ENCODE measurements around the gene SCYGR6. TPM values are rescaled to one million over a fixed set of nuclear protein-coding genes. Genes with fewer than 3 reads are reported as not detected.

SCYGR6 gene
- total RNA-seq, 4 donors from 2014 or later = not detected

DNA sequence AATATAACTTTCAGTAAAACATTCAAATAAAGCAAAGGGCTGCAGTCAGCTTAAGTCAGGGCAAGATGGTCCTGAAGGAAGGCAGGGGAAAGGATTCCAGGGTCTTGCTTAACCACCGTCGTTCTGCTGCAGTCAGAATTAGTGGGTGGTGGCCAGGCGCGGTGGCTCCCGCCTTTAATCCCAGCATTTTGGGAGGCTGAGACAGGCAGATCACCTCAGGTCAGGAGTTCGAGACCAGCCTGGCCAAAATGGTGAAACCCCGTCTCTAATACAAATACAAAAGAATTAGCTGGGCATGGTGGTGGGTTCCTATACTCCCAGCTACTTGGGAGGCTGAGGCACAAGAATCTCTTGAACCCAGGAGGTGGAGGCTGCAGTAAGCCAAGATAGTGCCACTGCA is 13.6 kb downstream of the SCYGR6 start:
- ATAC-seq = no peak
- no peaks in the 10 kb centered on the region for H3K4me1 ChIP-seq
- WGBS, 2 donors (ENCODE audit: low coverage in 1 of 2) = 89 to 95% methylated on average over 6 to 7 of the region's 7 CpGs
- TF ChIP-seq POLR2AphosphoS5 (IDR thresholded peaks at IDR 0.05) (no peak), EP300 (IDR thresholded peaks at IDR 0.05) (no peak), POLR2A (IDR thresholded peaks at IDR 0.05) (no peak)
- TF ChIP-seq, protein P1, sequence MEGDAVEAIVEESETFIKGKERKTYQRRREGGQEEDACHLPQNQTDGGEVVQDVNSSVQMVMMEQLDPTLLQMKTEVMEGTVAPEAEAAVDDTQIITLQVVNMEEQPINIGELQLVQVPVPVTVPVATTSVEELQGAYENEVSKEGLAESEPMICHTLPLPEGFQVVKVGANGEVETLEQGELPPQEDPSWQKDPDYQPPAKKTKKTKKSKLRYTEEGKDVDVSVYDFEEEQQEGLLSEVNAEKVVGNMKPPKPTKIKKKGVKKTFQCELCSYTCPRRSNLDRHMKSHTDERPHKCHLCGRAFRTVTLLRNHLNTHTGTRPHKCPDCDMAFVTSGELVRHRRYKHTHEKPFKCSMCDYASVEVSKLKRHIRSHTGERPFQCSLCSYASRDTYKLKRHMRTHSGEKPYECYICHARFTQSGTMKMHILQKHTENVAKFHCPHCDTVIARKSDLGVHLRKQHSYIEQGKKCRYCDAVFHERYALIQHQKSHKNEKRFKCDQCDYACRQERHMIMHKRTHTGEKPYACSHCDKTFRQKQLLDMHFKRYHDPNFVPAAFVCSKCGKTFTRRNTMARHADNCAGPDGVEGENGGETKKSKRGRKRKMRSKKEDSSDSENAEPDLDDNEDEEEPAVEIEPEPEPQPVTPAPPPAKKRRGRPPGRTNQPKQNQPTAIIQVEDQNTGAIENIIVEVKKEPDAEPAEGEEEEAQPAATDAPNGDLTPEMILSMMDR (IDR thresholded peaks at IDR 0.05) = no peak
- H3K4me3 ChIP-seq = no peak overlapping the region
- no peaks in the 10 kb centered on the region for H3K9me3 ChIP-seq
- no peak overlapping the region for H3K27ac ChIP-seq
- H3K36me3 ChIP-seq = no peaks in the 10 kb centered on the region
- no peaks in the 10 kb centered on the region for H3K27me3 ChIP-seq

DNA sequence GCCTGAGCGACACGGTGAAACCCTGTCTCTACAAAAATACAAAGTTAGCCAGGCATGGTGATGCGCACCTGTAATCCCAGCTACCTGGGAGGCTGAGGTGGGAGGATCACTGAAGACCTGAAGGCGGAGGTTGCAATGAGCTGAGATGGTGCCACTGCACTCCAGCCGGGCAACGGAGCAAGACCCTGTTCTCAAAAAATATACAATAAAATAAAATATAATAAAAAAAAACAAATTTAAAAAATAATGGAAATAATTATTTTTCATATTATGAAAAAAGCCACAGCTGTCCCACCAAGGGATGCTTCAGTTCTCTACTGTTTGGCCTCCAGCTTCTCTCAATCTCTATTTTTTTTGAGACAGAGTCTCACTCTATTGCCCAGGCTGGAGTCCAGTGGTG is 17.2 kb downstream of the SCYGR6 start:
- H3K4me1 ChIP-seq = no peaks in the 10 kb centered on the region
- 75 to 83% methylated on average over 5 to 6 of the region's 6 CpGs for WGBS, 2 donors (ENCODE audit: low coverage in 1 of 2)
- peaks cover 0 to 3% (median 0%) of the 10 kb centered on the region in 3 donors for H3K9me3 ChIP-seq
- ATAC-seq = no peak
- H3K36me3 ChIP-seq = no peaks in the 10 kb centered on the region
- no peak overlapping the region for H3K4me3 ChIP-seq
- no peaks in the 10 kb centered on the region for H3K27me3 ChIP-seq
- no peak for TF ChIP-seq POLR2AphosphoS5 (IDR thresholded peaks at IDR 0.05)
- TF ChIP-seq, protein P1 (IDR thresholded peaks at IDR 0.05) = no peak
- TF ChIP-seq POLR2A (IDR thresholded peaks at IDR 0.05) = no peak
- no peak for TF ChIP-seq EP300 (IDR thresholded peaks at IDR 0.05)
- H3K27ac ChIP-seq = no peak overlapping the region

DNA sequence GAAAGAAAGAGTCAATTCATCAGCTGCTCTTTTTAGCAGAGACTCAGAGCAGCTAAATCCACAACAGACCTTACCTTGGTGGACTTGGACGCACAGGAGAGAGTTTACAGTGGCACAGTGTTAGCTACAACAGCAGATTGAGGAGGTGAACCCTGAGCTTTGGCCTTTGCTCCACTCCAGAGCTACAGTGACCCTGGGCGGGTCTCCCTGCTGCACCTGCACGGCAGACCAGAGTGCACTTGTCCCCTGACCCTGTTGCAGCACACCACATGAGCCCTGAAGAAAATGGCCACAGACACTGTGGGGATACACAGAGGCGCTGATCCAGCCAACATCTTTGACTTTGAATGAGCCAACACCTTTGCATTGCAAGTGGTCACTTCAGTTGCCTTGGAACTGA is 17.7 kb downstream of the SCYGR6 start:
- peak; percentile 19 for ATAC-seq
- H3K4me1 ChIP-seq = no peaks in the 10 kb centered on the region
- 75 to 80% methylated on average over 1 to 2 of the region's 4 CpGs for WGBS, 2 donors (ENCODE audit: low coverage in 1 of 2)
- TF ChIP-seq, protein P1 (IDR thresholded peaks at IDR 0.05) = no peak
- TF ChIP-seq EP300 (IDR thresholded peaks at IDR 0.05) (no peak), POLR2A (IDR thresholded peaks at IDR 0.05) (no peak)
- no peaks in the 10 kb centered on the region for H3K36me3 ChIP-seq
- H3K9me3 ChIP-seq = peaks cover 0 to 8% (median 0%) of the 10 kb centered on the region in 3 donors
- H3K27me3 ChIP-seq = no peaks in the 10 kb centered on the region
- H3K4me3 ChIP-seq = no peak overlapping the region
- no peak overlapping the region for H3K27ac ChIP-seq

DNA sequence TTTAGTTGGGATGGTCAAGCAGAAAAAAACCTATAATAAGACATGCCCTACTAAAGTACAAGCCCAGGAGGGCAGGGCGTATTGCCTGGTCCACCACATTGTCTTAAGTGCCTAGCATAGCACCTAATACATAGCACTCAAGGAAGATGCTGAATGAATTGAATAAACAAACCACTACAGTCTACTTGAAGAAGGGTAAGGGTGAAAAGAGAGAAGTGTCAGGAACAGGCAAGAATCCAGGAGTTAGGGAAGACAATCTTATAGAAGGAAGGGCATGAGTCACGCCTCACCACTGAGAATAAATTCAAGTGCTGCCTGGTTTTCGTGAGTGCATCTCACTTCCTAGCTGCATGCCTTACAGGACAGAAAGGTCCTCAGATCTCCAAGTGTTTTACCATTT is 20.6 kb downstream of the SCYGR6 start:
- TF ChIP-seq POLR2A (IDR thresholded peaks at IDR 0.05) = no peak
- TF ChIP-seq EP300 (IDR thresholded peaks at IDR 0.05) = no peak
- TF ChIP-seq, protein P1 (IDR thresholded peaks at IDR 0.05) = no peak
- no peak for TF ChIP-seq POLR2AphosphoS5 (IDR thresholded peaks at IDR 0.05)
- WGBS, 2 donors (ENCODE audit: low coverage in 1 of 2) = 62 to 63% methylated on average over 3 of the region's 3 CpGs
- Histone ChIP-seq H3K27ac (no peak overlapping the region), H3K27me3 (no peaks in the 10 kb centered on the region), H3K36me3 (no peaks in the 10 kb centered on the region), H3K4me3 (no peak overlapping the region), H3K9me3 (peaks cover 0 to 8% (median 0%) of the 10 kb centered on the region in 3 donors), H3K4me1 (no peaks in the 10 kb centered on the region)
- no peak for ATAC-seq

DNA sequence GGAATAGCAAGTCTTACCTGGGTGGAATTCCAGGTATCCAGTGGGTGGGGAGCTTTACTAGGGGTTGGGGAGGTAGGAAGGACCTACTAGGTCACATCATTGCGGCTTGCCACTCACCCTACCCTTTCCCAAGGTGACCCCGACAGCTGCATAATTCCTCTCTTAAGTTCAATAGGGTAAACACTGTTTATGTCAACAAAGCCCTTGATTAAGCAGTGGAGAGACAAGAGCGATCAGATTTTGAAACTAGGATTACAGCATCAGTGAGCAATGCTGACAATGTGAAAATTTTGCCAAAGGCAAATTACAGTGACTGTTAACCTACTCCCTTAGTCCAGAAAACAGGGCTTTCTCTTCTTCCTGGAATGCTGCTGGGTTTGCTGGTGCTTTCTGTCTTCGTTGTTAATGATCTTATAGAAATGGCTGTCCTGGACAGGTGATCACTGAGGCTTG is 21.3 kb downstream of the SCYGR6 start:
- Histone ChIP-seq H3K27me3 (no peaks in the 10 kb centered on the region), H3K36me3 (no peaks in the 10 kb centered on the region), H3K9me3 (peaks cover 0 to 8% (median 0%) of the 10 kb centered on the region in 3 donors), H3K4me1 (no peaks in the 10 kb centered on the region), H3K4me3 (no peak overlapping the region), H3K27ac (no peak overlapping the region)
- whole genome bisulfite sequencing, 2 donors (ENCODE audit: low coverage in 1 of 2) = 49 to 53% methylated on average over 4 of the region's 4 CpGs
- no peak for TF ChIP-seq POLR2A (IDR thresholded peaks at IDR 0.05)
- TF ChIP-seq, protein P1 (IDR thresholded peaks at IDR 0.05) = no peak
- TF ChIP-seq EP300 (IDR thresholded peaks at IDR 0.05) = no peak
- no peak for TF ChIP-seq POLR2AphosphoS5 (IDR thresholded peaks at IDR 0.05)
- no peak for ATAC-seq
